ENCODE results near the gene YBX3.

- TF ChIP-seq, protein P1, sequence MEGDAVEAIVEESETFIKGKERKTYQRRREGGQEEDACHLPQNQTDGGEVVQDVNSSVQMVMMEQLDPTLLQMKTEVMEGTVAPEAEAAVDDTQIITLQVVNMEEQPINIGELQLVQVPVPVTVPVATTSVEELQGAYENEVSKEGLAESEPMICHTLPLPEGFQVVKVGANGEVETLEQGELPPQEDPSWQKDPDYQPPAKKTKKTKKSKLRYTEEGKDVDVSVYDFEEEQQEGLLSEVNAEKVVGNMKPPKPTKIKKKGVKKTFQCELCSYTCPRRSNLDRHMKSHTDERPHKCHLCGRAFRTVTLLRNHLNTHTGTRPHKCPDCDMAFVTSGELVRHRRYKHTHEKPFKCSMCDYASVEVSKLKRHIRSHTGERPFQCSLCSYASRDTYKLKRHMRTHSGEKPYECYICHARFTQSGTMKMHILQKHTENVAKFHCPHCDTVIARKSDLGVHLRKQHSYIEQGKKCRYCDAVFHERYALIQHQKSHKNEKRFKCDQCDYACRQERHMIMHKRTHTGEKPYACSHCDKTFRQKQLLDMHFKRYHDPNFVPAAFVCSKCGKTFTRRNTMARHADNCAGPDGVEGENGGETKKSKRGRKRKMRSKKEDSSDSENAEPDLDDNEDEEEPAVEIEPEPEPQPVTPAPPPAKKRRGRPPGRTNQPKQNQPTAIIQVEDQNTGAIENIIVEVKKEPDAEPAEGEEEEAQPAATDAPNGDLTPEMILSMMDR (IDR thresholded peaks at IDR 0.05) = no peak
- no peak for TF ChIP-seq POLR2AphosphoS5 (IDR thresholded peaks at IDR 0.05)
- no peak for TF ChIP-seq POLR2A (IDR thresholded peaks at IDR 0.05)
- TF ChIP-seq EP300 (IDR thresholded peaks at IDR 0.05) = no peak
Observed at GRCh38 chr12:10725003-10725402, 1.9 kb upstream of the YBX3 start.

All from gastroesophageal sphincter (tissue), 3 donors.